ENCODE results near the gene PTPRR.

PTPRR gene

DNA sequence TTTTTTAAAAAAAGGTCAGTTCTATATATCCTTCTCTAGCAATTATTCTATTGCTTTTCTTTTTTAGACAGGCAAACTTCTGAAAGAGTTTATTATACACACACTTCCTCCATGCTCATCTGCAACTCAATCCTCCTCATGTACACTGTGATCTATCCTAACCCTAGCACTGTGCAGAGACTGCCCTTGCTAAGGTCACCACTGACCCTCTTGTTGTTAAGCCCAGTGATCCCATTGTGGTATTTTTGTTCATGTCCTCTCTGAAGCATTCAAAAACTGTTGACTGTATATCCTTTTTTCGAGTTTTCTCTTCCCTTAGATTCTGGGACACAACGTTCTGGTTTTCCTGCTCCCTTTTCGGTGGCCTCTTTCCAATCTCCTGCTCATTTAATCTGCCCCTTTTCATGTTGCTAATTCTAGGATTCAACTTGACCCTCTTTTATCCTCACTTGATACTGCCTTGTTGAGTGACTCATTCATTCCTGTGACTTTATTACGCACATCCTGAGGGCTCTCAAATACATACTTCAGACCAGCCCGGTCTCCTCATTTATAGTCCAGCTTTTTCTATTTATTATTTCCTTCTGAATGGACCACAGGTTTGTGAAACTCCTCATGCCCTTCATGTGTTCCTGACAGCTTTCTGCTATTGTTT is 229.4 kb downstream of the PTPRR start:
- TF ChIP-seq USF1 (IDR thresholded peaks at IDR 0.05) (no peak), RAD21 (IDR thresholded peaks at IDR 0.05; ENCODE audit: low read depth) (no peak)

DNA sequence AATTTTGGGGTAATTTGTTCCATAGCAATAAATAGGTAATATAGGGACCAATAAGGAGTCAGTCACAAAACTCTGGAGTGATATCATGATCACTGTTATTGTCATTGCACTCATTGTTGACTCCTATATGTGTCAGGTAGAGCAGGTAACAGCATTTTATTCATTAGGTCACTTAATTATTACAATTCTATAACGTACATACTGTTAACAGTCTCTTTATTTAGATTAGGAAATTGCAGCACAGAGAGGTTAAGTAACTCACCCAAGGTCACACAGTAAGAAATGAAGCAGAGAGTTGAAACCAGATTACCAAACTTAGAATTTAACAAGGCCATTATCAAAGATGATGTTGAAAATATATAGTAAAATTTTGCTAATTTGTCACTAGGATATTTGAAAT is 233.6 kb downstream of the PTPRR start:
- TF ChIP-seq REST (IDR thresholded peaks at IDR 0.05; ENCODE audit: low read depth) (no peak), TAF1 (IDR thresholded peaks at IDR 0.05; ENCODE audit: low read depth) (no peak), TEAD4 (IDR thresholded peaks at IDR 0.05) (no peak), ZBTB7A (IDR thresholded peaks at IDR 0.05; ENCODE audit: low read depth) (no peak), YY1 (IDR thresholded peaks at IDR 0.05; ENCODE audit: low read depth) (no peak), NFIC (IDR thresholded peaks at IDR 0.05) (no peak), EGR1 (IDR thresholded peaks at IDR 0.05) (no peak)

GRCh38 chr12:70686299-70686698 is 234.2 kb downstream of the PTPRR start:
- TF ChIP-seq NFIC (IDR thresholded peaks at IDR 0.05) (no peak), CREB1 (IDR thresholded peaks at IDR 0.05; ENCODE audit: low read depth) (no peak), RAD21 (IDR thresholded peaks at IDR 0.05; ENCODE audit: low read depth) (no peak), MAX (IDR thresholded peaks at IDR 0.05) (no peak), EGR1 (IDR thresholded peaks at IDR 0.05) (no peak), TEAD4 (IDR thresholded peaks at IDR 0.05) (no peak), REST (IDR thresholded peaks at IDR 0.05; ENCODE audit: low read depth) (no peak), USF1 (IDR thresholded peaks at IDR 0.05) (no peak), TAF1 (IDR thresholded peaks at IDR 0.05; ENCODE audit: low read depth) (no peak), FOXM1 (IDR thresholded peaks at IDR 0.05; ENCODE audit: borderline replicate concordance, low read depth) (no peak), TCF12 (IDR thresholded peaks at IDR 0.05; ENCODE audit: low read depth) (no peak), EP300 (IDR thresholded peaks at IDR 0.05; ENCODE audit: borderline replicate concordance) (no peak), YY1 (IDR thresholded peaks at IDR 0.05; ENCODE audit: low read depth) (no peak), ZBTB7A (IDR thresholded peaks at IDR 0.05; ENCODE audit: low read depth) (no peak), CEBPB (IDR thresholded peaks at IDR 0.05) (no peak)

- TF ChIP-seq ZBTB7A (IDR thresholded peaks at IDR 0.05; ENCODE audit: low read depth) (no peak), REST (IDR thresholded peaks at IDR 0.05; ENCODE audit: low read depth) (no peak), TEAD4 (IDR thresholded peaks at IDR 0.05) (no peak), USF1 (IDR thresholded peaks at IDR 0.05) (no peak), YY1 (IDR thresholded peaks at IDR 0.05; ENCODE audit: low read depth) (no peak), EP300 (IDR thresholded peaks at IDR 0.05; ENCODE audit: borderline replicate concordance) (no peak), CREB1 (IDR thresholded peaks at IDR 0.05; ENCODE audit: low read depth) (no peak), TAF1 (IDR thresholded peaks at IDR 0.05; ENCODE audit: low read depth) (no peak), TCF12 (IDR thresholded peaks at IDR 0.05; ENCODE audit: low read depth) (no peak), FOXM1 (IDR thresholded peaks at IDR 0.05; ENCODE audit: borderline replicate concordance, low read depth) (no peak), CEBPB (IDR thresholded peaks at IDR 0.05) (no peak), RAD21 (IDR thresholded peaks at IDR 0.05; ENCODE audit: low read depth) (no peak), NFIC (IDR thresholded peaks at IDR 0.05) (no peak), MAX (IDR thresholded peaks at IDR 0.05) (no peak), EGR1 (IDR thresholded peaks at IDR 0.05) (no peak)
Measured at GRCh38 chr12:70683976-70684375, 236.6 kb downstream of the PTPRR start.

Measured in Ishikawa (cell line).